Esophagus muscularis mucosa (tissue), 4 donors: ENCODE results near the gene AGPS. TPM values are rescaled to one million over a fixed set of nuclear protein-coding genes. Genes with fewer than 3 reads are reported as not detected.
"Not testable (repeated sequence)": the region's sequence is repeated elsewhere in the genome, so short reads cannot be mapped to it uniquely, and the experiment has no call there.

Experiments
- DNase-seq: peaks from one replicate; pipeline ENCODE4 v3.0.0-alpha.2; 2017; ENCODE audit errors: extremely low spot score
- H3K27ac ChIP-seq, 4 donors: fragments of 200-600 bp; sonication (generic); replicated peaks in 1 of 4; 1 replicate in 3 of 4; 2 replicates in 1 of 4; pipeline ENCODE4 v1.5.1; 2016 to 2019; ENCODE audit warnings: mild to moderate bottlenecking in 1 of 4
- H3K27me3 ChIP-seq, 4 donors: fragments of 200-600 bp; sonication (generic); one replicate each; pipeline versions ENCODE4 v1.5.1 to v1.6.0; 2016 to 2019
- H3K36me3 ChIP-seq, 4 donors: fragments of 200-600 bp; sonication (generic); one replicate each; pipeline ENCODE4 v1.5.1; 2016 to 2019
- H3K4me1 ChIP-seq, 4 donors: fragments of 200-600 bp; sonication (generic); one replicate each; pipeline ENCODE4 v1.5.1; 2016 to 2019
- H3K4me3 ChIP-seq, 4 donors: fragments of 200-600 bp; sonication (generic); 1 replicate in 2 of 4; 2 replicates in 2 of 4; pipeline ENCODE4 v1.5.1; 2016 to 2019; ENCODE audit warnings: mild to moderate bottlenecking in 4 of 4, moderate library complexity in 1 of 4
- H3K9me3 ChIP-seq, 4 donors: fragments of 200-600 bp; sonication (generic); 1 replicate in 3 of 4; 2 replicates in 1 of 4; pipeline ENCODE4 v1.5.1; 2016 to 2019
- CTCF ChIP-seq, 3 experiments: fragments of 200-600 bp in 2 of 3; fragments of 450-650 bp in 1 of 3; sonication (generic) in 2 of 3; IDR thresholded peaks; one replicate each; pipeline ENCODE4 v1.5.1; 2017 to 2019; ENCODE audit warnings: antibody characterized with exemption in 3 of 3, mild to moderate bottlenecking in 2 of 3, moderate library complexity in 1 of 3
- EP300 ChIP-seq: sonication (generic); formaldehyde crosslinking; IDR thresholded peaks from one replicate; pipeline ENCODE4 v1.6.1; 2017; ENCODE audit warnings: antibody characterized with exemption
- POLR2A ChIP-seq: fragments of 450-650 bp; IDR thresholded peaks from one replicate; pipeline ENCODE4 v1.6.1; 2017; ENCODE audit warnings: antibody characterized with exemption, moderate library complexity, mild to moderate bottlenecking, low read depth
- POLR2AphosphoS5 ChIP-seq, 2 donors: sonication (generic); formaldehyde crosslinking; IDR thresholded peaks; one replicate each; pipeline ENCODE4 v1.6.1; 2017; ENCODE audit warnings: antibody characterized with exemption in 2 of 2
- WGBS: methylation state at CpG from one replicate; pipeline ENCODE4 v1.1.5; 2018; 5-methylcytosine and 5-hydroxymethylcytosine counted together
- intact Hi-C: fragments of 100-400 bp; cut with DNase I; formaldehyde crosslinking; loops from one replicate; pipeline ENCODE4 v1.15.1; 2023
- total RNA-seq, 4 donors: library from RNA; depleted of rRNA; stranded (reverse); fragments of >200 nt; gene quantifications; one replicate each; pipeline versions ENCODE4 v1.1.0 to v1.2.1, GENCODE V29; 2016

Gene AGPS
- total RNA-seq, 4 donors from 2014 or later, result 26.3 to 46.1 (median 37.0) TPM

GRCh38 chr2:177429688-177430325 lies 37.2 kb downstream of the AGPS start:
- Histone ChIP-seq H3K4me3 (no peak overlapping the region), H3K27ac (no peak overlapping the region), H3K27me3 (no peaks in the 10 kb centered on the region), H3K36me3 (peaks cover 0 to 7% (median 0%) of the 10 kb centered on the region in 4 donors), H3K4me1 (no peaks in the 10 kb centered on the region), H3K9me3 (peaks cover 0 to 50% (median 25%) of the 10 kb centered on the region in 4 donors)
- no peak for DNase-seq
- intact Hi-C loops, result no loop called here
- WGBS, result 100% methylated on average over 2 of the region's 2 CpGs
- TF ChIP-seq POLR2A (no peak), POLR2AphosphoS5 (IDR thresholded peaks at IDR 0.05) (no peak), EP300 (no peak), CTCF (IDR thresholded peaks at IDR 0.05) (no peak)

- Histone ChIP-seq H3K27ac (no peak overlapping the region), H3K4me1 (no peaks in the 10 kb centered on the region), H3K36me3 (peaks cover 0 to 7% (median 0%) of the 10 kb centered on the region in 4 donors), H3K4me3 (no peak overlapping the region), H3K9me3 (peaks cover 0 to 50% (median 25%) of the 10 kb centered on the region in 4 donors), H3K27me3 (no peaks in the 10 kb centered on the region)
- intact Hi-C loops, result no loop called here
- WGBS, result 69% methylated on average over 4 of the region's 4 CpGs
- TF ChIP-seq POLR2A (no peak), CTCF (IDR thresholded peaks at IDR 0.05) (no peak), POLR2AphosphoS5 (IDR thresholded peaks at IDR 0.05) (no peak), EP300 (no peak)
- DNase-seq, result no peak
These were observed 37.8 kb downstream of the AGPS start for GRCh38 chr2:177430411-177430810.

GRCh38 chr2:177431111-177431725 lies 38.6 kb downstream of the AGPS start:
- DNase-seq, H3K4me1 ChIP-seq, H3K36me3 ChIP-seq, H3K27me3 ChIP-seq, H3K4me3 ChIP-seq, H3K27ac ChIP-seq, intact Hi-C loops: not testable (repeated sequence)
- peaks cover 0 to 50% (median 25%) of the 10 kb centered on the region in 4 donors for H3K9me3 ChIP-seq
- WGBS, result 92% methylated on average over 12 of the region's 12 CpGs

GRCh38 chr2:177432703-177433102 lies 40.1 kb downstream of the AGPS start:
- Histone ChIP-seq H3K36me3 (peaks cover 0 to 10% (median 0%) of the 10 kb centered on the region in 4 donors), H3K4me3 (no peak overlapping the region), H3K27ac (no peak overlapping the region), H3K4me1 (no peaks in the 10 kb centered on the region), H3K27me3 (no peaks in the 10 kb centered on the region), H3K9me3 (peaks cover 0 to 40% (median 25%) of the 10 kb centered on the region in 4 donors)
- DNase-seq, result no peak
- 40% methylated on average over 1 of the region's 1 CpG for WGBS
- TF ChIP-seq POLR2AphosphoS5 (IDR thresholded peaks at IDR 0.05), result no peak
- TF ChIP-seq EP300, result no peak
- no peak for TF ChIP-seq CTCF (IDR thresholded peaks at IDR 0.05)
- no peak for TF ChIP-seq POLR2A
- intact Hi-C loops, result no loop called here

GRCh38 chr2:177433402-177433801 lies 40.8 kb downstream of the AGPS start:
- Histone ChIP-seq H3K27me3 (no peaks in the 10 kb centered on the region), H3K36me3 (peaks cover 0 to 13% (median 2%) of the 10 kb centered on the region in 4 donors), H3K9me3 (peaks cover 0 to 38% (median 25%) of the 10 kb centered on the region in 4 donors), H3K4me3 (no peak overlapping the region), H3K27ac (no peak overlapping the region), H3K4me1 (no peaks in the 10 kb centered on the region)
- intact Hi-C loops, result no loop called here
- no peak for TF ChIP-seq POLR2AphosphoS5 (IDR thresholded peaks at IDR 0.05)
- no peak for TF ChIP-seq CTCF (IDR thresholded peaks at IDR 0.05)
- TF ChIP-seq EP300, result no peak
- WGBS, result 94% methylated on average over 1 of the region's 1 CpG
- DNase-seq, result no peak
